Ovary (tissue), 9 donors: ENCODE data around the gene SVIL. TPM values are rescaled to one million over a fixed set of nuclear protein-coding genes. Genes with fewer than 3 reads are reported as not detected.

Experiments used
- DNase-seq, 5 donors: peaks; one replicate each; pipeline ENCODE4 v3.0.0-alpha.2; 2019 to 2020
- H3K27ac ChIP-seq, 2 donors: fragments of 200-600 bp; one replicate each; pipeline versions ENCODE4 v1.5.1 to v1.8.0; 2019 to 2022
- H3K27me3 ChIP-seq: fragments of 200-600 bp; one replicate; pipeline ENCODE4 v1.8.0; 2022
- H3K36me3 ChIP-seq: fragments of 200-600 bp; sonication (generic); one replicate; pipeline ENCODE4 v1.5.1; 2019
- H3K4me1 ChIP-seq: one replicate; pipeline ENCODE4 v1.8.1; 2013; ENCODE audit warnings: mild to moderate bottlenecking, moderate library complexity; ENCODE audit not compliant: insufficient read depth
- H3K4me3 ChIP-seq: fragments of 200-600 bp; sonication (generic); one replicate; pipeline ENCODE4 v1.5.1; 2017
- H3K9me3 ChIP-seq, 2 donors: fragments of 200-600 bp in 1 of 2; sonication (generic) in 1 of 2; one replicate each; pipeline versions ENCODE4 v1.5.1 to v1.8.1; 2013 to 2019; ENCODE audit warnings: mild to moderate bottlenecking in 1 of 2, moderate library complexity in 1 of 2
- CTCF ChIP-seq, 3 donors: fragments of 450-650 bp in 2 of 3; fragments of 200-600 bp in 1 of 3; IDR thresholded peaks; one replicate each; pipeline versions ENCODE4 v1.5.1 to v1.8.0; 2016 to 2022; ENCODE audit warnings: antibody characterized with exemption in 3 of 3, mild to moderate bottlenecking in 1 of 3
- EP300 ChIP-seq: sonication (generic); formaldehyde crosslinking; IDR thresholded peaks from one replicate; pipeline ENCODE4 v1.6.1; 2017; ENCODE audit warnings: antibody characterized with exemption
- POLR2A ChIP-seq: fragments of 450-650 bp; IDR thresholded peaks from one replicate; pipeline ENCODE4 v1.6.1; 2017; ENCODE audit warnings: antibody characterized with exemption, mild to moderate bottlenecking, moderate library complexity
- WGBS, 3 donors: extraction: QIAGEN DNeasy Blood & Tissue Kit in 1 of 3; methylation state at CpG; one replicate each; pipeline versions ENCODE4 v1.1.5 to v1.1.7; 2013 to 2017; 5-methylcytosine and 5-hydroxymethylcytosine counted together
- intact Hi-C, 4 donors: fragments of 100-400 bp; cut with DNase I; formaldehyde crosslinking; loops; one replicate each; pipeline versions ENCODE4 v1.11.0 to v1.15.1; 2022 to 2023
- polyA plus RNA-seq, 2 donors: library from polyadenylated mRNA; stranded (reverse); fragments of 200-250 nt in 1 of 2; fragments of 350-450 nt in 1 of 2; fragmentation: Illumina TruSeq in 1 of 2; extraction: RNeasy Lipid Tissue Mini Kit (QIAGEN cat#74804) in 1 of 2; gene quantifications; one replicate each; pipeline ENCODE4 v1.2.3, GENCODE V29; 2013 to 2014
- total RNA-seq, 7 donors: library from RNA; depleted of rRNA in 2 of 7; stranded (reverse); fragments of >200 nt in 2 of 7; fragmentation: NEBNext Ultra II Directional in 3 of 7; extraction: Animal tissue kit (Norgen Biotek cat#: 25700) in 3 of 7; gene quantifications; one replicate each; pipeline versions ENCODE4 v1.1.0 to v1.2.4, GENCODE V29; 2016 to 2023
- donor health status: DM: no; HTN: no; CAD: no; lungs with moderate emphysema.
- donor health status: DM: no; HTN: no; CAD: no.
- donor health status: Bipolar disorder and iron deficiency.
- donor health status: DM: yes; HTN: yes; CAD: no.
- donor health status: DM: no; HTN: no; CAD: no.
- donor health status: DM: yes; HTN: yes; CAD: no.

The SVIL gene
- total and polyA plus RNA-seq, 9 donors, result 49.9 to 225 (median 139) TPM

GRCh38 chr10:29455095-29455494, 179.7 kb downstream of the SVIL start:
- H3K27me3 ChIP-seq, result no peaks in the 10 kb centered on the region
- TF ChIP-seq POLR2A (no peak), CTCF (IDR thresholded peaks at IDR 0.05) (no peak), EP300 (no peak)
- H3K4me1 ChIP-seq, result peaks cover 4% of the 10 kb centered on the region
- no peak overlapping the region for H3K27ac ChIP-seq
- no peak for DNase-seq
- H3K36me3 ChIP-seq, result no peaks in the 10 kb centered on the region
- H3K4me3 ChIP-seq, result no peak overlapping the region
- no peaks in the 10 kb centered on the region for H3K9me3 ChIP-seq
- 72 to 87% (median 78%) methylated on average over 7 of the region's 7 CpGs for WGBS, 3 donors
- intact Hi-C loops, result no loop called here

GRCh38 chr10:29454250-29454649, 180.5 kb downstream of the SVIL start:
- Histone ChIP-seq H3K36me3 (no peaks in the 10 kb centered on the region), H3K27ac (no peak overlapping the region), H3K4me1 (no peaks in the 10 kb centered on the region), H3K4me3 (no peak overlapping the region), H3K9me3 (no peaks in the 10 kb centered on the region), H3K27me3 (no peaks in the 10 kb centered on the region)
- no peak for DNase-seq
- TF ChIP-seq CTCF (IDR thresholded peaks at IDR 0.05) (no peak), EP300 (no peak), POLR2A (no peak)
- 81 to 94% (median 87%) methylated on average over 4 of the region's 4 CpGs for WGBS, 3 donors
- intact Hi-C loops, result loop anchor here in 1 of 4 donors (5.0 kb wide), 1 partner anchor 77 kb away; no protein-coding TSS in a partner anchor

DNA sequence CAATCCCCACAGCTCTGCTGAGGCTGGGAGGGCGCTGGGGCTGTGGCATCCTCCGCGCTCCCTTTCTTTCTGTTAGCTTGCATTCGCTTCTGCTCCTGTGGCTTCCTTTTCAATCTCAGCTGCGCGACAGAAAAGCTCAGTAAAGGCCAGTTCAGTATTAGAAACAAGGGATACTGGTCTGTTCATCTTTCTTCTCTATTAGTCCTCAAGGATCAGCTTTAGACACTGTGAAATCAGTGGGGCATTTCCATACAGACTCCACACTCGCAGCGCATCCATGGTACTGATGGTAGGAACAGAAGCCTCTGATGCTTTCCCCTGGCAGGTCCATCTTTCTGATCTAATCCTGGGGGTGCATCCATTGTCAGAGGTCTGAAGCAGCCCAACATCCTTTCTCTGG, 182.2 kb downstream of the SVIL start:
- Histone ChIP-seq H3K4me3 (no peak overlapping the region), H3K27me3 (no peaks in the 10 kb centered on the region), H3K4me1 (no peaks in the 10 kb centered on the region), H3K36me3 (no peaks in the 10 kb centered on the region), H3K27ac (no peak overlapping the region), H3K9me3 (no peaks in the 10 kb centered on the region)
- WGBS, 3 donors, result 93 to 95% (median 93%) methylated on average over 8 of the region's 8 CpGs
- TF ChIP-seq EP300 (no peak), POLR2A (no peak), CTCF (IDR thresholded peaks at IDR 0.05) (no peak)
- no peak for DNase-seq
- intact Hi-C loops, result loop anchor here in 1 of 4 donors (5.0 kb wide), 1 partner anchor 75 kb away; no protein-coding TSS in a partner anchor

GRCh38 chr10:29451946-29452345, 182.8 kb downstream of the SVIL start:
- no peaks in the 10 kb centered on the region for H3K27me3 ChIP-seq
- no peaks in the 10 kb centered on the region for H3K36me3 ChIP-seq
- TF ChIP-seq CTCF (IDR thresholded peaks at IDR 0.05), result no peak
- TF ChIP-seq POLR2A, result no peak
- no peak for TF ChIP-seq EP300
- no peak overlapping the region for H3K4me3 ChIP-seq
- no peaks in the 10 kb centered on the region for H3K9me3 ChIP-seq
- intact Hi-C loops, result loop anchor here in 1 of 4 donors (2.0 to 5.0 kb wide), 2 partner anchors 21 to 75 kb away; no protein-coding TSS in a partner anchor
- H3K27ac ChIP-seq, result no peak overlapping the region
- no peak for DNase-seq
- H3K4me1 ChIP-seq, result no peaks in the 10 kb centered on the region
- WGBS, 3 donors, result 55 to 71% (median 58%) methylated on average over 4 of the region's 4 CpGs
